Type B pancreatic cell (in vitro differentiated cells): Measurements from ENCODE around the gene OR52E2. TPM values are rescaled to one million over a fixed set of nuclear protein-coding genes. Genes with fewer than 3 reads are reported as not detected.

Experiments used
- DNase-seq: peaks from one replicate; pipeline ENCODE4 v3.0.0; 2021; ENCODE audit warnings: mixed read lengths; ENCODE audit not compliant: unreplicated experiment; ENCODE audit errors: extremely low spot score
- H3K27ac Mint-ChIP-seq: 2 replicates; pipeline ENCODE4 v1.8.0; 2021; ENCODE audit warnings: mild to moderate bottlenecking, mixed read lengths
- H3K27me3 Mint-ChIP-seq: 2 replicates; pipeline ENCODE4 v1.8.0; 2021; ENCODE audit warnings: mixed read lengths
- H3K36me3 Mint-ChIP-seq: 2 replicates; pipeline ENCODE4 v1.8.0; 2021; ENCODE audit warnings: mixed read lengths
- H3K4me1 Mint-ChIP-seq: one replicate; pipeline ENCODE4 v1.8.0; 2021; ENCODE audit warnings: mixed read lengths; ENCODE audit not compliant: unreplicated experiment
- H3K4me3 Mint-ChIP-seq: 2 replicates; pipeline ENCODE4 v1.8.0; 2021; ENCODE audit warnings: mild to moderate bottlenecking, mixed read lengths
- H3K9me3 Mint-ChIP-seq: 2 replicates; pipeline ENCODE4 v1.8.0; 2021; ENCODE audit warnings: mixed read lengths
- total RNA-seq: library from RNA; stranded (reverse); gene quantifications from 2 replicates; pipeline ENCODE4 v1.2.1, GENCODE V29; 2021; ENCODE audit warnings: low replicate concordance
- TF ChIP-seq, protein P1 (sequence below): fragments of 200-600 bp; sonication (generic); conservative IDR thresholded peaks from 2 replicates; pipeline ENCODE4 v1.5.0; 2021; ENCODE audit warnings: antibody characterized with exemption, mild to moderate bottlenecking

The OR52E2 gene
- total RNA-seq, 1 donor from 2014 or later, result not detected

DNA sequence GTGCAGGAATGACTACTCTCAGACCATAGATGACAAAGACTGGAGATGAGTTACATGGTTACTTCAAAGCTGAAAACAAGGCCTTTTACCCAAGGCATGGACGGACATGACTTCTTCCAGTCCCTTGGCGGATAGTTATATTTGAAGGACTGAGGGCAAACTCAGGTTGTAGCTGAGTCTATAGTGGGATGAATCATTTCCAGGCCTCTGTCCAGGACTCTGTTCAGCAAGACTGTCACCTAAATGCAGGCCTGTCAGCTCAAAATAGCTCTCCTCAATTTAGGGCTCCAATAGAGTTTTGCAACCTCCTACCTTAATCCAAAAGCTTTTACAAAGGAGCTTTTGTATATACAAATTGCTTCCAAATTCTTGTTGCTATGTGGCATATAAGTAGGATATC, 37.4 kb downstream of the OR52E2 start:
- no peak overlapping the region for H3K4me3 Mint-ChIP-seq
- no peak for DNase-seq
- H3K4me1 Mint-ChIP-seq, result no peaks in the 10 kb centered on the region
- TF ChIP-seq, protein P1, sequence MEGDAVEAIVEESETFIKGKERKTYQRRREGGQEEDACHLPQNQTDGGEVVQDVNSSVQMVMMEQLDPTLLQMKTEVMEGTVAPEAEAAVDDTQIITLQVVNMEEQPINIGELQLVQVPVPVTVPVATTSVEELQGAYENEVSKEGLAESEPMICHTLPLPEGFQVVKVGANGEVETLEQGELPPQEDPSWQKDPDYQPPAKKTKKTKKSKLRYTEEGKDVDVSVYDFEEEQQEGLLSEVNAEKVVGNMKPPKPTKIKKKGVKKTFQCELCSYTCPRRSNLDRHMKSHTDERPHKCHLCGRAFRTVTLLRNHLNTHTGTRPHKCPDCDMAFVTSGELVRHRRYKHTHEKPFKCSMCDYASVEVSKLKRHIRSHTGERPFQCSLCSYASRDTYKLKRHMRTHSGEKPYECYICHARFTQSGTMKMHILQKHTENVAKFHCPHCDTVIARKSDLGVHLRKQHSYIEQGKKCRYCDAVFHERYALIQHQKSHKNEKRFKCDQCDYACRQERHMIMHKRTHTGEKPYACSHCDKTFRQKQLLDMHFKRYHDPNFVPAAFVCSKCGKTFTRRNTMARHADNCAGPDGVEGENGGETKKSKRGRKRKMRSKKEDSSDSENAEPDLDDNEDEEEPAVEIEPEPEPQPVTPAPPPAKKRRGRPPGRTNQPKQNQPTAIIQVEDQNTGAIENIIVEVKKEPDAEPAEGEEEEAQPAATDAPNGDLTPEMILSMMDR, result no peak
- peaks cover 2% of the 10 kb centered on the region for H3K27me3 Mint-ChIP-seq
- H3K9me3 Mint-ChIP-seq, result peaks cover 5% of the 10 kb centered on the region
- H3K36me3 Mint-ChIP-seq, result no peaks in the 10 kb centered on the region
- no peak overlapping the region for H3K27ac Mint-ChIP-seq

DNA sequence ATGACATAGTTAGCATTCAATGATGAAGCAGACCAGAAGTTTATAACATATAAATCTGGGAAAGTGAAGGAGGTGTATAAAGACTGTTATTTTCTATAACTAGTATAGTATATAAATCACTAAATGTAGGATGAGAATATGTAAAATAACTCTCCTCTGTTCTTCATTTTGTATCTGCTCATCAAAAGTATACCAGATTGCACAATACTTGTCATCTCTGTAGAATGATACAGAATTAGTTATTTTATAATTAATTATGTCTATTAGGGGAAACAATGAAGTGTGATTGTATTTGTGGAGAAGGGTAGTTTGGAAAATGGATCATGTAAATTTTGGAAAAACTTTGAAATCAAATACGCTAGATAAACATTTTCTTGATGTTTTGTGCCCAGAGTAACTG, 46.4 kb downstream of the OR52E2 start:
- Mint-ChIP-seq H3K4me3 (no peak overlapping the region), H3K27ac (no peak overlapping the region), H3K36me3 (no peaks in the 10 kb centered on the region), H3K9me3 (no peaks in the 10 kb centered on the region), H3K4me1 (no peaks in the 10 kb centered on the region), H3K27me3 (peaks cover 6% of the 10 kb centered on the region)
- TF ChIP-seq, protein P1, result no peak
- DNase-seq, result no peak

DNA sequence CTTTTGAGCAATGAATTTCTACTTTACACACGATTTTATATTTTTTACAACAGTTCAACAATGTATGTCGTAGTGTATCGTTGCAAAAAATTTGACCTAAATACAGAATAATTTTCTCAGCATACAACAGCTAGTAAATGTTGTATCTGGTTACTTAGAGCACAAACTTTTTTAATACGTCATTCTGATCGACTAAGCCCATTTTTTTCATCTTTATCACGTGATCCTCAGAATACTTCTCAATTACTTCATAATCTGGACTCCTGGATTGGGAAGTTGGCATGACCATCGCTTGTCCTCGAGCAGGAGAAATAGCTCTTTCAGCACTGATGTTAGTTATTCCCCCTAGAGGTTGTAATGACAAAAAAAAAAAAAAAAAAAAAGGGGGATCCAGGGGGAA, 48.2 kb downstream of the OR52E2 start:
- TF ChIP-seq, protein P1, result no peak
- Mint-ChIP-seq H3K27ac (no peak overlapping the region), H3K4me1 (no peaks in the 10 kb centered on the region), H3K27me3 (peaks cover 3% of the 10 kb centered on the region), H3K9me3 (no peaks in the 10 kb centered on the region), H3K36me3 (no peaks in the 10 kb centered on the region), H3K4me3 (no peak overlapping the region)
- DNase-seq, result no peak

Other genes starting within 250 kb of the OR52E2 start
- not detected in 2 replicates for gene OR51F2, start 238.3 kb downstream of the OR52E2 start, total RNA-seq
- gene OR51S1, start 210.4 kb downstream of the OR52E2 start, total RNA-seq, result not detected in 2 replicates
- 0.39 TPM in 1 of 2 replicates, not detected in the other for gene OR51T1, start 177.7 kb downstream of the OR52E2 start, total RNA-seq
- gene OR51A7, start 155.8 kb downstream of the OR52E2 start, total RNA-seq, result not detected in 2 replicates
- gene OR51G2, start 140.3 kb downstream of the OR52E2 start, total RNA-seq, result not detected in 2 replicates
- not detected in 2 replicates for gene OR51G1, start 135.3 kb downstream of the OR52E2 start, total RNA-seq
- gene OR51A4, start 112.0 kb downstream of the OR52E2 start, total RNA-seq, result not detected in 2 replicates
- not detected in 2 replicates for gene OR51A2, start 103.9 kb downstream of the OR52E2 start, total RNA-seq
- not detected in 2 replicates for gene OR51L1, start 64.8 kb downstream of the OR52E2 start, total RNA-seq
- gene OR52J3, start 13.1 kb downstream of the OR52E2 start, total RNA-seq, result not detected in 2 replicates
- not detected in 2 replicates for gene OR52E1, start 9.9 kb upstream of the OR52E2 start, total RNA-seq
- not detected in 2 replicates for gene OR52A5, start 78.7 kb upstream of the OR52E2 start, total RNA-seq
- gene OR52A1, start 95.1 kb upstream of the OR52E2 start, total RNA-seq, result not detected in 2 replicates
- gene OR51V1, start 141.1 kb upstream of the OR52E2 start, total RNA-seq, result not detected in 2 replicates
- not detected in 2 replicates for gene HBB, start 167.4 kb upstream of the OR52E2 start, total RNA-seq
- gene HBD, start 174.9 kb upstream of the OR52E2 start, total RNA-seq, result 0.79 TPM in 1 of 2 replicates, not detected in the other
- gene HBG1, start 190.2 kb upstream of the OR52E2 start, total RNA-seq, result not detected in 2 replicates
- gene HBG2, start 195.2 kb upstream of the OR52E2 start, total RNA-seq, result not detected in 2 replicates
- gene HBE1, start 210.3 kb upstream of the OR52E2 start, total RNA-seq, result 1.3 TPM in 1 of 2 replicates, not detected in the other
- not detected in 2 replicates for gene OR51B4, start 242.3 kb upstream of the OR52E2 start, total RNA-seq